Measurements from ENCODE around the gene ECEL1.
"Not testable (repeated sequence)": the region's sequence is repeated elsewhere in the genome, so short reads cannot be mapped to it uniquely, and the experiment has no call there.

DNA sequence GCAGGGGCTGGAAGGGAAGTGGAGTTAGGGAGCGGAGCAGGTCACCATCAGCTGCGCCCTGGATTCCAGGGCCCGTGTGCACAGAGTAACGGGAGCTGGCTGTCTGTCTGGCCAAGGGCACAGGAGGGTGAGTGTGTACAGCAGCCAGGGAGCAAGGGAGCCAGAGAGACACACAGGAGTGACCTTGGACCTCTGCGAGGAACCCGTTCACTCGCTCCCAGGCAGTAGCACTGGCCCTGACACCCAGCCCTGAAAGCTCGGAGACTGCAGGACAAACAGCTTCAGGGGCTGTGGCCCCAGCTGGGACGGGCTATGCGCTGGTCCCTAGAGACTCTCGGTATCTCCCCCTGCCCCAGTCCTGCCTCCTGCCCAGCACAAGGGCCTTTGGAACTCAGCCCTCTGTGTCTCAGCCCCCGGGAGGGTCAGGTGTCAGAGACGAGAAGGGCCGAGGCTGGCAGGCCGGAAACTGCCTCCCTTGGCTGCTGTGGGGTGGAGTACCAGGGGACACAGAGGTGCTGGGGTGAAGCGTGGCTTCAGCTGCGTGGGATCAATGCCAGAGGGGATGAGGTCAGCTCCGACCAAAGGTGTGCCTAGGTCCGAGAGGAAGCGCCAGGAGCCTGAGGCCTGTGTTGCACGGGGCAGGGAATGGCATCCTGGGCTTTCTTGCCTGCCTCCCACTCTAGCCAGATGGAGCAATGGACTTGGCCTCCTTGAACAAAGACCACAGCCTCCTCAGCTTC is 43.8 kb downstream of the ECEL1 start:
- TF ChIP-seq, protein P1, sequence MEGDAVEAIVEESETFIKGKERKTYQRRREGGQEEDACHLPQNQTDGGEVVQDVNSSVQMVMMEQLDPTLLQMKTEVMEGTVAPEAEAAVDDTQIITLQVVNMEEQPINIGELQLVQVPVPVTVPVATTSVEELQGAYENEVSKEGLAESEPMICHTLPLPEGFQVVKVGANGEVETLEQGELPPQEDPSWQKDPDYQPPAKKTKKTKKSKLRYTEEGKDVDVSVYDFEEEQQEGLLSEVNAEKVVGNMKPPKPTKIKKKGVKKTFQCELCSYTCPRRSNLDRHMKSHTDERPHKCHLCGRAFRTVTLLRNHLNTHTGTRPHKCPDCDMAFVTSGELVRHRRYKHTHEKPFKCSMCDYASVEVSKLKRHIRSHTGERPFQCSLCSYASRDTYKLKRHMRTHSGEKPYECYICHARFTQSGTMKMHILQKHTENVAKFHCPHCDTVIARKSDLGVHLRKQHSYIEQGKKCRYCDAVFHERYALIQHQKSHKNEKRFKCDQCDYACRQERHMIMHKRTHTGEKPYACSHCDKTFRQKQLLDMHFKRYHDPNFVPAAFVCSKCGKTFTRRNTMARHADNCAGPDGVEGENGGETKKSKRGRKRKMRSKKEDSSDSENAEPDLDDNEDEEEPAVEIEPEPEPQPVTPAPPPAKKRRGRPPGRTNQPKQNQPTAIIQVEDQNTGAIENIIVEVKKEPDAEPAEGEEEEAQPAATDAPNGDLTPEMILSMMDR (conservative IDR thresholded peaks at IDR 0.05): not testable (repeated sequence)
- not testable (repeated sequence) for TF ChIP-seq EZH2 (IDR thresholded peaks at IDR 0.05; ENCODE audit: low read depth)

All from PC-9 (cell line).